B cell (primary cell): ENCODE results near the gene BUB3. TPM values are rescaled to one million over a fixed set of nuclear protein-coding genes. Genes with fewer than 3 reads are reported as not detected.

Experiments used
- ATAC-seq: fragments of 200-7000 bp; cut with Tn5 transposase; one replicate; pipeline ENCODE4 v1.10.0; 2021; ENCODE audit warnings: low read depth, mild to moderate bottlenecking, moderate number of reproducible peaks, moderate library complexity
- CTCF ChIA-PET: fragments of 350-600 bp; sonication (Branson Sonifier 250); formaldehyde crosslinking; loops from one replicate; lab custom pipeline; 2021; ENCODE audit warnings: antibody characterized with exemption, inconsistent platforms; lab: Charles Lee
- POLR2A ChIA-PET: fragments of 350-600 bp; sonication (Branson Sonifier 250); formaldehyde crosslinking; loops from one replicate; lab custom pipeline; 2021; ENCODE audit warnings: antibody characterized with exemption; lab: Charles Lee
- DNase-seq: peaks from one replicate; pipeline ENCODE4 v3.0.0; 2013
- H2AFZ ChIP-seq: 2 replicates; pipeline ENCODE4 v1.6.1; 2012; ENCODE audit warnings: mild to moderate bottlenecking, low read depth, low read length; ENCODE audit not compliant: insufficient read depth, poor library complexity, severe bottlenecking
- H3K27ac ChIP-seq, 2 donors: 1 replicate in 1 of 2; 2 replicates in 1 of 2; pipeline ENCODE4 v1.5.1; 2012 to 2013; ENCODE audit warnings: low read length in 2 of 2, mild to moderate bottlenecking in 2 of 2, moderate library complexity in 1 of 2
- H3K27me3 ChIP-seq, 4 experiments: fragments of 200-600 bp in 1 of 4; sonication (generic) in 1 of 4; replicated peaks in 1 of 4; 1 replicate in 2 of 4; 2 replicates in 2 of 4; pipeline versions ENCODE4 v1.6.1 to v1.7.0; 2013 to 2016; ENCODE audit warnings: low read length in 3 of 4, mild to moderate bottlenecking in 2 of 4, mixed read lengths in 1 of 4, moderate library complexity in 1 of 4; ENCODE audit not compliant: insufficient read depth in 4 of 4, control insufficient read depth in 3 of 4; ENCODE audit errors: control extremely low read depth in 1 of 4
- H3K36me3 ChIP-seq, 2 experiments: replicated peaks in 1 of 2; 1 replicate in 1 of 2; 2 replicates in 1 of 2; pipeline versions ENCODE4 v1.6.1 to v1.7.1; 2013; ENCODE audit warnings: low read length in 1 of 2; ENCODE audit not compliant: insufficient read depth in 2 of 2, control insufficient read depth in 1 of 2; ENCODE audit errors: control extremely low read depth in 1 of 2, extremely low read depth in 1 of 2
- H3K4me1 ChIP-seq, 2 donors: fragments of 200-600 bp in 1 of 2; sonication (generic) in 1 of 2; 1 replicate in 1 of 2; 2 replicates in 1 of 2; pipeline versions ENCODE4 v1.5.1 to v1.6.1; 2013 to 2017; ENCODE audit warnings: low read length in 2 of 2; ENCODE audit not compliant: control insufficient read depth in 2 of 2, insufficient read depth in 2 of 2
- H3K4me2 ChIP-seq: replicated peaks from 2 replicates; pipeline ENCODE3; 2012; ENCODE audit warnings: mild to moderate bottlenecking, low read depth, low read length; ENCODE audit not compliant: poor library complexity, severe bottlenecking
- H3K4me3 ChIP-seq, 5 experiments: fragments of 200-600 bp in 1 of 5; sonication (generic) in 1 of 5; 1 replicate in 3 of 5; 2 replicates in 2 of 5; pipeline versions ENCODE4 v1.5.1 to v1.7.0; 2011 to 2016; ENCODE audit warnings: low read length in 4 of 5, mild to moderate bottlenecking in 4 of 5, low read depth in 2 of 5, control low read depth in 1 of 5, moderate library complexity in 1 of 5; ENCODE audit not compliant: insufficient read depth in 1 of 5; ENCODE audit errors: control extremely low read depth in 1 of 5, extremely low read depth in 1 of 5
- H3K79me2 ChIP-seq: fragments of 200-600 bp; sonication (generic); one replicate; pipeline ENCODE4 v1.6.0; 2016; ENCODE audit warnings: low read length; ENCODE audit not compliant: control insufficient read depth, insufficient read depth
- H3K9ac ChIP-seq: fragments of 200-600 bp; sonication (generic); 2 replicates; pipeline ENCODE4 v1.6.1; 2017; ENCODE audit warnings: mild to moderate bottlenecking, low read length, moderate library complexity
- H3K9me3 ChIP-seq, 3 donors: one replicate each; pipeline versions ENCODE4 v1.6.1 to v1.7.1; 2013; ENCODE audit warnings: low read length in 2 of 3; ENCODE audit not compliant: control insufficient read depth in 2 of 3, insufficient read depth in 1 of 3; ENCODE audit errors: control extremely low read depth in 1 of 3
- H4K20me1 ChIP-seq: 2 replicates; pipeline ENCODE4 v1.6.0; 2012; ENCODE audit warnings: mild to moderate bottlenecking, low read length; ENCODE audit not compliant: insufficient read depth, control insufficient read depth, poor library complexity, severe bottlenecking
- H3K27ac Mint-ChIP-seq: one replicate; pipeline ENCODE4 v1.8.0; 2021; ENCODE audit warnings: mixed read lengths
- H3K27me3 Mint-ChIP-seq: one replicate; pipeline ENCODE4 v1.8.0; 2021; ENCODE audit warnings: mixed read lengths
- H3K4me1 Mint-ChIP-seq: one replicate; pipeline ENCODE4 v1.8.0; 2021; ENCODE audit warnings: mixed read lengths
- H3K4me3 Mint-ChIP-seq: one replicate; pipeline ENCODE4 v1.8.0; 2021; ENCODE audit warnings: mixed read lengths
- H3K9me3 Mint-ChIP-seq: one replicate; pipeline ENCODE4 v1.8.0; 2022; ENCODE audit warnings: mixed read lengths; ENCODE audit not compliant: insufficient read depth
- CTCF ChIP-seq: fragments of 200-600 bp; IDR thresholded peaks from one replicate; pipeline ENCODE4 v1.8.0; 2022; ENCODE audit warnings: antibody characterized with exemption, mild to moderate bottlenecking
- EZH2 ChIP-seq: IDR thresholded peaks from 2 replicates; pipeline ENCODE4 v1.6.1; 2012; ENCODE audit warnings: borderline replicate concordance, low read depth, mild to moderate bottlenecking, moderate library complexity, low read length; ENCODE audit not compliant: insufficient read depth, poor library complexity, severe bottlenecking
- WGBS: methylation state at CpG from one replicate; pipeline ENCODE4 v1.1.5; 2013; ENCODE audit warnings: missing lambda C conversion rate; ENCODE audit not compliant: insufficient coverage; 5-methylcytosine and 5-hydroxymethylcytosine counted together
- intact Hi-C: fragments of 100-400 bp; cut with micrococcal nuclease; formaldehyde crosslinking; loops from one replicate; pipeline ENCODE4 v1.10.0; 2022
- polyA plus RNA-seq: library from polyadenylated mRNA; depleted of rRNA; stranded (reverse); fragments of >200 nt; gene quantifications from 2 replicates; pipeline ENCODE4 v1.2.3, GENCODE V29; 2012
- total RNA-seq, 2 donors: library from RNA; stranded (reverse); fragments of 120-200 nt in 1 of 2; gene quantifications; 1 replicate in 1 of 2; 2 replicates in 1 of 2; pipeline versions ENCODE4 v1.2.3 to v1.2.4, GENCODE V29; 2013 to 2022

BUB3 gene
- total and polyA plus RNA-seq, 2 donors (not counting 1 experiment from before 2014, with no cell fraction given) = 112 to 113 TPM

- intact Hi-C loops = loop anchor here (10.0 kb wide), 1 partner anchor 1309 kb away; the partner anchor contains the start of gene LHPP
- Mint-ChIP-seq H3K9me3 (no peaks in the 10 kb centered on the region), H3K4me1 (peaks cover 54% of the 10 kb centered on the region), H3K4me3 (peak overlapping the region; percentile 97), H3K27me3 (peaks cover 10% of the 10 kb centered on the region), H3K27ac (no peak overlapping the region)
- ChIA-PET CTCF (interaction anchor here (1.4 kb wide), 1 partner anchor 27 kb away, joined by 3 read pairs; no protein-coding TSS in a partner anchor), POLR2A (no interaction called here)
- Histone ChIP-seq H3K9me3 (peaks cover 0 to 6% (median 3%) of the 10 kb centered on the region in 3 donors), H3K9ac (no peak overlapping the region), H3K79me2 (peaks cover 37% of the 10 kb centered on the region), H3K36me3 (peaks cover 14 to 36% of the 10 kb centered on the region in 2 experiments), H3K27ac (no peak overlapping the region), H3K4me3 (no peak overlapping the region), H2AFZ (no peak overlapping the region), H3K4me2 (no peak overlapping the region), H3K27me3 (peaks cover 0 to 22% (median 16%) of the 10 kb centered on the region in 4 experiments), H3K4me1 (peaks cover 25 to 26% of the 10 kb centered on the region in 2 donors), H4K20me1 (peaks cover 46% of the 10 kb centered on the region)
- 86% methylated on average over 2 of the region's 2 CpGs for WGBS
- TF ChIP-seq CTCF (no peak), EZH2 (no peak)
- ATAC-seq = no peak
- DNase-seq = no peak
These were observed 1.9 kb downstream of the BUB3 start for GRCh38 chr10:123156078-123156477.

GRCh38 chr10:123157210-123157609 is 3.0 kb downstream of the BUB3 start:
- H3K36me3 ChIP-seq = peaks cover 19 to 45% of the 10 kb centered on the region in 2 experiments
- no peak overlapping the region for H3K27ac ChIP-seq
- no peak for TF ChIP-seq EZH2
- H3K27ac Mint-ChIP-seq = no peak overlapping the region
- ChIA-PET POLR2A (interaction anchor here (0.7 kb wide), 1 partner anchor 1105 kb away, joined by 3 read pairs; no protein-coding TSS in a partner anchor), CTCF (interaction anchor here (1.1 kb wide), 1 partner anchor 11 kb away, joined by 3 read pairs; no protein-coding TSS in a partner anchor)
- peaks cover 46% of the 10 kb centered on the region for H3K4me1 Mint-ChIP-seq
- no peak overlapping the region for H3K4me2 ChIP-seq
- H3K4me1 ChIP-seq = peaks cover 16 to 17% of the 10 kb centered on the region in 2 donors
- H3K79me2 ChIP-seq = peaks cover 37% of the 10 kb centered on the region
- no peaks in the 10 kb centered on the region for H3K27me3 Mint-ChIP-seq
- H3K4me3 ChIP-seq = no peak overlapping the region
- DNase-seq (no peak), ATAC-seq (no peak)
- H3K27me3 ChIP-seq = peaks cover 0 to 12% (median 8%) of the 10 kb centered on the region in 4 experiments
- no peaks in the 10 kb centered on the region for H3K9me3 Mint-ChIP-seq
- H3K9ac ChIP-seq = no peak overlapping the region
- H2AFZ ChIP-seq = no peak overlapping the region
- intact Hi-C loops = loop anchor here (10.0 kb wide), 1 partner anchor 1308 kb away; the partner anchor contains the start of gene LHPP
- peaks cover 0 to 3% (median 0%) of the 10 kb centered on the region in 3 donors for H3K9me3 ChIP-seq
- WGBS = 82% methylated on average over 2 of the region's 3 CpGs
- no peak overlapping the region for H3K4me3 Mint-ChIP-seq
- peaks cover 46% of the 10 kb centered on the region for H4K20me1 ChIP-seq
